K562 (cell line): ENCODE measurements around the gene PPM1L. TPM values are rescaled to one million over a fixed set of nuclear protein-coding genes. Genes with fewer than 3 reads are reported as not detected.
"Not testable (repeated sequence)": the region's sequence is repeated elsewhere in the genome, so short reads cannot be mapped to it uniquely, and the experiment has no call there.

Source experiments
- ATAC-seq: fragments of 200-7000 bp; cut with Tn5 transposase; 3 replicates; pipeline ENCODE4 v1.9.1; 2020; ENCODE audit warnings: moderate library complexity
- BruUV-seq: library from RNA; stranded (reverse); fragments of 400-500 nt; replicated peaks from 2 replicates; lab custom pipeline; 2021; lab: Mats Ljungman, UMichigan
- CTCF ChIA-PET: fragments of 300-600 bp; formaldehyde crosslinking; extraction: SDS; loops from one replicate; lab custom pipeline; 2021; ENCODE audit warnings: low intra/inter-chr PET ratio; lab: Yijun Ruan, JAX
- POLR2A ChIA-PET: fragments of 300-600, 350-650 bp; sonication (Branson Sonifier 250); formaldehyde crosslinking; extraction: SDS; loops from one replicate; lab custom pipeline; 2021; ENCODE audit warnings: antibody characterized with exemption, inconsistent platforms; lab: Yijun Ruan, JAX
- DNase-seq, 4 experiments: peaks; one replicate each; pipeline versions ENCODE4 v3.0.0 to v3.0.0-alpha.2; 2011 to 2018; ENCODE audit warnings: low spot score in 3 of 4, mixed read lengths in 3 of 4; ENCODE audit errors: extremely low read depth in 1 of 4
- FAIRE-seq: peaks from 2 replicates; lab custom pipeline; 2011; peaks lifted over from hg19 to GRCh38; lab: Jason Lieb, UNC
- H2AFZ ChIP-seq: 2 replicates; pipeline ENCODE4 v1.6.0; 2011; ENCODE audit warnings: low read depth, low read length, control low read depth, inconsistent platforms
- H3K27ac ChIP-seq: fragments of 200-600 bp; 3 replicates; pipeline ENCODE4 v1.8.0; 2011; ENCODE audit warnings: low read depth, mild to moderate bottlenecking, control low read depth, inconsistent platforms, low read length, moderate library complexity, mixed read lengths; ENCODE audit errors: extremely low read depth
- H3K27me3 ChIP-seq, 2 experiments: fragments of 300-600 bp in 1 of 2; 2 replicates in 1 of 2; 3 replicates in 1 of 2; pipeline versions ENCODE4 v1.6.0 to v1.8.0; 2011; ENCODE audit warnings: inconsistent platforms in 2 of 2, low read length in 2 of 2, mild to moderate bottlenecking in 1 of 2, mixed read lengths in 1 of 2, moderate library complexity in 1 of 2; ENCODE audit not compliant: control insufficient read depth in 2 of 2, insufficient read depth in 2 of 2
- H3K36me3 ChIP-seq: fragments of 300-600 bp; 3 replicates; pipeline ENCODE4 v1.8.0; 2011; ENCODE audit warnings: mild to moderate bottlenecking, low read length, inconsistent platforms; ENCODE audit not compliant: control insufficient read depth, insufficient read depth
- H3K4me1 ChIP-seq, 2 experiments: fragments of 200-600 bp in 1 of 2; replicated peaks in 1 of 2; 2 replicates in 1 of 2; 3 replicates in 1 of 2; pipeline versions ENCODE4 v1.5.1 to v1.8.0; 2011; ENCODE audit warnings: inconsistent platforms in 2 of 2, low read length in 2 of 2, mild to moderate bottlenecking in 1 of 2, mixed read lengths in 1 of 2, moderate library complexity in 1 of 2; ENCODE audit not compliant: control insufficient read depth in 2 of 2, insufficient read depth in 2 of 2
- H3K4me2 ChIP-seq: 2 replicates; pipeline ENCODE4 v1.6.1; 2011; ENCODE audit warnings: low read length, control low read depth, inconsistent platforms, mixed read lengths; ENCODE audit not compliant: insufficient read depth
- H3K4me3 ChIP-seq: fragments of 200-600 bp; sonication (generic), shearing (Covaris generic); 2 replicates; pipeline ENCODE4 v1.5.1; 2016; ENCODE audit warnings: control low read depth, inconsistent platforms
- H3K79me2 ChIP-seq: fragments of 200-600 bp; 3 replicates; pipeline ENCODE4 v1.8.0; 2011; ENCODE audit warnings: low read length, inconsistent platforms; ENCODE audit not compliant: control insufficient read depth, insufficient read depth
- H3K9ac ChIP-seq, 2 experiments: 2 replicates each; pipeline versions ENCODE4 v1.6.0 to v1.6.1; 2011; ENCODE audit warnings: low read depth in 2 of 2, low read length in 2 of 2, control low read depth in 1 of 2, inconsistent platforms in 1 of 2, mild to moderate bottlenecking in 1 of 2, mixed read lengths in 1 of 2; ENCODE audit not compliant: insufficient read depth in 1 of 2
- H3K9me1 ChIP-seq: one replicate; pipeline ENCODE4 v1.6.0; 2011; ENCODE audit warnings: inconsistent platforms, mild to moderate bottlenecking, low read length, moderate library complexity; ENCODE audit not compliant: control insufficient read depth, insufficient read depth
- H3K9me3 ChIP-seq: replicated peaks from 2 replicates; pipeline ENCODE4 v1.5.1; 2011; ENCODE audit warnings: low read depth, low read length, inconsistent platforms; ENCODE audit not compliant: control insufficient read depth, insufficient read depth
- H4K20me1 ChIP-seq: replicated peaks from 2 replicates; pipeline ENCODE4 v1.6.1; 2011; ENCODE audit warnings: low read length, inconsistent platforms, mixed read lengths; ENCODE audit not compliant: control insufficient read depth, insufficient read depth
- CHD2 ChIP-seq: IDR thresholded peaks from 2 replicates; pipeline ENCODE4 v1.6.1; 2011; ENCODE audit warnings: low read depth, low read length
- DPF2 ChIP-seq: fragments of 450-650 bp; IDR thresholded peaks from 2 replicates; pipeline ENCODE4 v1.6.1; 2016
- WGBS: fragments of 100-300 bp; shearing (Covaris generic); methylation state at CpG from one replicate; pipeline ENCODE4 v1.1.6; 2016; ENCODE audit warnings: low coverage, mixed read lengths; ENCODE audit not compliant: insufficient coverage; ENCODE audit errors: missing lambda C conversion rate; 5-methylcytosine and 5-hydroxymethylcytosine counted together
- in situ Hi-C: fragments of 300-500 bp; cut with MboI; formaldehyde crosslinking; loops from 4 replicates; pipeline ENCODE4 v1.15.0; 2018; ENCODE audit warnings: inconsistent platforms, mixed read lengths
- intact Hi-C: fragments of 100-400 bp; cut with micrococcal nuclease; formaldehyde crosslinking; loops from 2 replicates; pipeline ENCODE4 v1.14.2; 2022
- polyA plus RNA-seq, 8 experiments: library from polyadenylated mRNA; depleted of rRNA in 4 of 8; stranded (reverse) in 5 of 8; unstranded in 3 of 8; fragments of >200 nt; fragmentation: Nextera tagmentation in 2 of 8; fragmentation: Illumina TruSeq in 1 of 8; extraction: Ambion mirVana in 2 of 8; extraction: Trizol in 1 of 8; gene quantifications; 2 replicates each; pipeline versions ENCODE4 v1.2.1 to v1.2.3, GENCODE V29; 2011 to 2014; ENCODE audit warnings: inconsistent platforms in 1 of 8, missing spikeins in 1 of 8
- total RNA-seq, 7 experiments: library from RNA; depleted of rRNA in 6 of 7; stranded (reverse); fragments of >200 nt in 6 of 7; fragmentation: Illumina TruSeq in 2 of 7; extraction: Trizol in 2 of 7; gene quantifications; 2 replicates each; pipeline versions ENCODE4 v1.2.1 to v1.2.3, GENCODE V29; 2011 to 2021; ENCODE audit warnings: low replicate concordance in 1 of 7
- TF ChIP-seq, protein P1 (sequence below): fragments of 250-450 bp; sonication (Bioruptor Pico); IDR thresholded peaks from 2 replicates; pipeline ENCODE4 v1.5.0; 2020; ENCODE audit warnings: mild to moderate bottlenecking

The PPM1L gene
- total and polyA plus RNA-seq, 9 of the 15 experiments (the other 6 are each of a cell fraction or from before 2014, with no cell fraction given) = 0.01 to 0.41 (median 0.14) TPM

DNA sequence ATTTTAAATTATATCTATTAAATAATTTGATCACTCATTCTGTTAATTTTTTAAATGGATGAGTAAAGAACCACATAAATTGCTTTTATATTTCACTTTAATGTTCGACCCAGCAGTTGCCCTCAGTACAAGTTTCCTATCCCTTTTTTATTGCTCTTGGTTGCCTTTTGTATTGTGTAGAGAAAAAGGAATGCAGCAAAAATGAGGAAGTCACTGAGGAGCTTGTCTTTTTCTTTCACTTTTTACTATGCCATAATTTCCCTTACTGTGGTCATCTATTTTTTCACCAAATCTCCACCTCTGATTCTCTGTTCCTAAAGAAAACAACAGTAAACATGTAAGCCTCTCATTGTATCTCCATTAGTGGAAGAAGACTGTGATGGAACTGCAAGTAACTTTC is 226.5 kb downstream of the PPM1L start:
- ATAC-seq = no peak
- CTCF ChIA-PET = no interaction called here
- no peaks in the 10 kb centered on the region for H3K79me2 ChIP-seq
- no peaks in the 10 kb centered on the region for H3K9me1 ChIP-seq
- intact Hi-C loops = no loop called here
- no peak overlapping the region for H3K9ac ChIP-seq
- no peaks in the 10 kb centered on the region for H4K20me1 ChIP-seq
- H3K9me3 ChIP-seq = no peaks in the 10 kb centered on the region; the same call in 1 of the 2 replicates
- no TSS peak for BruUV-seq
- POLR2A ChIA-PET = no interaction called here
- no peak overlapping the region for H3K27ac ChIP-seq
- H2AFZ ChIP-seq = no peak overlapping the region
- no peak for DNase-seq
- no peak overlapping the region for H3K4me3 ChIP-seq
- no peak overlapping the region for H3K4me2 ChIP-seq
- in situ Hi-C loops = no loop called here
- no peaks in the 10 kb centered on the region for H3K4me1 ChIP-seq
- no peak for FAIRE-seq
- no peaks in the 10 kb centered on the region for H3K27me3 ChIP-seq
- TF ChIP-seq DPF2 (no peak), CHD2 (no peak)
- TF ChIP-seq, protein P1, sequence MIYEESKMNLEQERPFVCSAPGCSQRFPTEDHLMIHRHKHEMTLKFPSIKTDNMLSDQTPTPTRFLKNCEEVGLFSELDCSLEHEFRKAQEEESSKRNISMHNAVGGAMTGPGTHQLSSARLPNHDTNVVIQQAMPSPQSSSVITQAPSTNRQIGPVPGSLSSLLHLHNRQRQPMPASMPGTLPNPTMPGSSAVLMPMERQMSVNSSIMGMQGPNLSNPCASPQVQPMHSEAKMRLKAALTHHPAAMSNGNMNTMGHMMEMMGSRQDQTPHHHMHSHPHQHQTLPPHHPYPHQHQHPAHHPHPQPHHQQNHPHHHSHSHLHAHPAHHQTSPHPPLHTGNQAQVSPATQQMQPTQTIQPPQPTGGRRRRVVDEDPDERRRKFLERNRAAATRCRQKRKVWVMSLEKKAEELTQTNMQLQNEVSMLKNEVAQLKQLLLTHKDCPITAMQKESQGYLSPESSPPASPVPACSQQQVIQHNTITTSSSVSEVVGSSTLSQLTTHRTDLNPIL (CRISPR knock-in tag) = no peak
- H3K36me3 ChIP-seq = no peaks in the 10 kb centered on the region
- WGBS = 0% methylated on average over 1 of the region's 1 CpG

DNA sequence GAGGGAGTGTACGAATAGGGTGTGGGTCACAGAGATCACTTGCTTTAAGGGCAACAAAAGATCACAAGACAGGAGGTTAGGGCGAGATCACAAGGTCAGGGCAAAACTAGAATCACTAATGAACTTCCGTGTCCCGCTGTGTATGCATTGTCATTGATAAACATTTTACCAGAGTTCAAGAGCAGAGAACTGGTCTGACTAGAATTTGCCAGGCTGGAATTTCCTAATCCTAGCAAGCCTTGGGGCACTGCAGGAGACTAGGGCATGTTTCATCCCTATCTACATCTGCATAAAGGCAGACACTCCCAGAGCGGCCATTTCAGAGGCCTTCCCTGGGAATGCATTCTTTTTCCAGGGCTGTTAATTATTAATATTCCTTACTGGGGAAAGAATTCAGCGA is 227.9 kb downstream of the PPM1L start:
- H3K79me2 ChIP-seq, H2AFZ ChIP-seq, DNase-seq, H3K9ac ChIP-seq, H4K20me1 ChIP-seq, H3K4me3 ChIP-seq, H3K27ac ChIP-seq, intact Hi-C loops, FAIRE-seq, H3K27me3 ChIP-seq, H3K9me3 ChIP-seq, H3K9me1 ChIP-seq, CTCF ChIA-PET, BruUV-seq, in situ Hi-C loops, H3K4me1 ChIP-seq, POLR2A ChIA-PET, H3K4me2 ChIP-seq, H3K36me3 ChIP-seq, ATAC-seq: not testable (repeated sequence)
- WGBS = 3% methylated on average over 6 of the region's 6 CpGs
